Mucosa of gallbladder (tissue), 1 donor: ENCODE measurements around the gene ELMO3. TPM values are rescaled to one million over a fixed set of nuclear protein-coding genes. Genes with fewer than 3 reads are reported as not detected.

ENCODE experiments used
- DNase-seq: peaks from one replicate; pipeline ENCODE4 v3.0.0-alpha.2; 2020; ENCODE audit warnings: low spot score
- total RNA-seq: library from RNA; stranded (reverse); gene quantifications from one replicate; pipeline ENCODE4 v1.2.1, GENCODE V29; 2021
- donor health status: DM: no; HTN: no; CAD: no.

Gene ELMO3
- total RNA-seq, 1 donor from 2014 or later = 68.3 TPM

GRCh38 chr16:67242138-67242730 lies 43.3 kb downstream of the ELMO3 start:
- DNase-seq = no peak

- DNase-seq = no peak
These were observed 44.5 kb downstream of the ELMO3 start for GRCh38 chr16:67243481-67243880.

DNA sequence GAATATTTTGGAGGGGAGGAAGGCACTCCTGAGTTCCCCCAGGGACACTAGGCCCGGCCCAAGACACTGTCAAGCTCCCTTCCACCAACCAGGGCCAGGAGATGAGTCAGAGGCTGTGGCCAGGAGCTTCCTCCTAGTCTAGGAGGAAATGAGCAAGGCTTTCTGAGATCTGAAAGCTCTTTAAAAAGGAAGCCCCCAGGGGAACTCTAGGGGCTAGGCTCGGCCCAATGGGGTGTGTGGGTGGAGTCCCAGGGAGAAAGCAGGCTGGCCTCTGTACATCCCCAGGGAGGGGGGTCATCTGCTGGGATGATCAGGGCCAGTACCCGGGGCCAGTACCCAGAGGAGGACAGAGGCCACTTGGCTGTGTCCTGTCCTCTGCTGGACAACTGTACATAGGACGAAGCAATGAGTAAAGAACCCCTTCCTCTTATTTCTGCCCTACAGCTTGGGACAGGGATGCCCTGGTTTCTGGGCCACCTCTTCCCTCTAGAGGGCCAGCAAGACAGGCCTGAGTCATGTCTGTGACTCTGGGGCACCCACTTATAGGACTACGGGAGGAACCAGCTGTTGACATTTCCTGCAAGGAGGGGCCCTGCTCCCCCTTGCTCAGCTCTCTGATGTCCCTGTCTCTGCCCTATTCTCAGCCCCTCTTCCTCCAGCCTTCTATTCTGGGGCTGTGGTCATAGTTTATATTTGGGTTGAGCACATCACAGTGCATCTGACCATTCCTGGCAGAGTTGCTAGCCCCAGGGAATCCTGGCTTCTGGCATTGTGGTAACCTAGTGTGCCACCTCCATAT lies 45.7 kb downstream of the ELMO3 start:
- DNase-seq = peak; percentile 64

DNA sequence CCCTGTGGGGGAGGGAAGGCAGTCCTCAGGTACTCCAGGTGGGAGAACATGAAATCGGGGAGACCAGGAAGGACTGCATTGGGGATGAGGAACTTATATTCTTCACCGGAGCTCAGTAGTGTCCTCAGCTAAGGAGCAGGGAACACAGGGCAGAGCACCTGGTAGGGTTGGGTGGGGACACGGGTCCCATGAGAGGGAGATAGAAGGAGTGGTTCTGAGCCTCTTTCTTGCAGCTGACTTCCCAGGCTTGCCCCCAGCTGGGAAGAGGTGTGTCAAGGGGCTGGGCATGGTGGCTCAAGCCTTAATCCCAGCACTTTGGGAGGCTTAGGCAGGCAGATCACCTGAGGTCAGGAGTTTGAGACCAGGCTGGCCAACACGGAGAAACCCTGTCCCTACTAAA lies 46.3 kb downstream of the ELMO3 start:
- no peak for DNase-seq

DNA sequence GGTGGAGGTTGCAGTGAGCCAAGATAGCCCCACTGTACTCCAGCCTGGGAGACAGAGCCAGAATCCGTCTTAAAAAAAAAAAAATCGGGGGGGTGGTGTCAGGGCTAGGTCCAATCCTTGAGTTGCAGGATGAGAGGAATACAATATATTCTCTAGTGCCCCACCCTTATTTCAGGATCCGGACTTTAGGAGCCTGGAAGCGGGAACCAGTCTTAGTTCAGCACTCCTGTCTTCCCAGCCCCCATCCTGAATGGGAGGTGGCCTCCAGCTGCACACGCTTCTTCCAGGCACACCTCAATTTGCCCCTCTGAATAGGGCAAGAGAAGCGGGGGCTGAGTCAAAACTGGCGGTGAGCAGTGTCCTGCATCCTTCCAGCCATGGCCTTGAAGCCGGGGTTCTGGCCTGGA lies 46.7 kb downstream of the ELMO3 start:
- no peak for DNase-seq

GRCh38 chr16:67246081-67246755 lies 47.3 kb downstream of the ELMO3 start:
- DNase-seq = peak; percentile 66

DNA sequence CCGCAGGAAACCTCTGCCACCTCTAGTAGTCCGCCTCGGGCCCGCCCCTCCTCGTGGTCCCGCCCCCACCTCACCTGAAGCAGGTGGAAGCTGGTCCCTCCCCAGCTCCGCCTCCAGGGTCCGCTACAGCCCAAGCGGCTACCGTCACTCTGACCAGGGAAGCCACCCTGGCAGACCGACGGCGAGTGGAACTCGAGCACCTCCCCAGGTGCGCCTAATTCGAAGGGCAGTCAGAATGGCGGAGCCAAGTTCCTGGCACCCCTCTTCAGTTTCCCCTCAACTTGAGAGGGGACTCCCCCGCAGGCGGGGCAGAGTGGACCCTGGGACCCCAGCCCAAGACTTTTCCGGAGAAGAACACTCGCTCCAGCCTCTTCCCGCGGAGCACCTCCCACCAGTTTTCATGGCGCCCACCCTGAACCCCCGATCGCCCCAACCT lies 47.8 kb downstream of the ELMO3 start:
- peak; percentile 85 for DNase-seq

DNA sequence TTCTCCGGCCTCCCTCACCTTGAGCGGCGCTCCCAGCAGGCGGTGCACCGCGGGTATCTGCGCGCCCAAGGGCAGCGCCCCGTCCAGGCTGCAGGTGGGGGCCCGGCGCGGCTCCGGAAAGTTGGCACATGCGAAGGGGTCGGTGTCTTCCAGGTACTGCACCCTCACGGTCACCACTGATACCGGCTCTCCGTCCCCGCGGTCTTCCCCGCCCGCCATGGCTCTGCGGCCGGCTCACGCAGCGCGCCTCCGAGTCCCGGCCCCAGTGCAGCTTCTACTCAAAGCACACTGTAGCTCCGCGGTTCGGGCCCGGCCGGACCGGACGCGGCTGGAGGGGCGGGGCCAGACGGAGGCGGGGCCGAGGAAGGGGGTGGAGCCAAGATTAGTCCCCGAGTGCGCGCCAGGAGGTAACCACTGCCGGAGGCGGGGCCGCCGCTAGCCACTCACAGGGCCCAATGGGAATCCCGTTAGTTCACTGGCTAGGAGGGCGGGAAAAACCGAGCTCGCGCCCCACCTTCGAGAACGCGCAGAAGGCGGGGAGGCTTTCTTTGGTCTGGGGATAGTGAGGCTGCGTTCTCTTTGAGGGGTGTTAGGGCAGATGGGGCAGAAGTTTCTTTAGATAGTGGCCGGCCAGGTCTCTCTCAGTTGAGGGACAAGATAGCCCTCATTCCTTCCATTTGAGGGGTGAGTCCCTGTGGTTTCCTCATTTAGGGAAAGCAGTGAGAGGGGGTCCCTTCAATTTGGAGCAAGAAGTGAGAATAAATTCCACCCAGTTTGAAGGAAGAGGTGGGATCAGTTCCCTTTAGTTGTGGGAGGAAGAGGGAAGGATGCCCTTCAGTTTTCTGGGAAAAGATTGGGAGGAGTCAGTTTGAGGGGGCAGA lies 48.5 kb downstream of the ELMO3 start, which contains the start of gene FHOD1:
TSS of gene FHOD1 (minus strand) at position 290 of the 881 bp plus-strand sequence. CDS start at position 219, 71 bp downstream.
- peak; percentile 98 for DNase-seq

- no peak for DNase-seq
These were observed 49.1 kb downstream of the ELMO3 start for GRCh38 chr16:67248073-67248400.

- no peak for DNase-seq
These were observed 49.7 kb downstream of the ELMO3 start, which contains the start of gene SLC9A5 for GRCh38 chr16:67248401-67249177. TSS of gene SLC9A5 (plus strand) at chr16:67248979. CDS start at chr16:67249015, 36 bp downstream.

DNA sequence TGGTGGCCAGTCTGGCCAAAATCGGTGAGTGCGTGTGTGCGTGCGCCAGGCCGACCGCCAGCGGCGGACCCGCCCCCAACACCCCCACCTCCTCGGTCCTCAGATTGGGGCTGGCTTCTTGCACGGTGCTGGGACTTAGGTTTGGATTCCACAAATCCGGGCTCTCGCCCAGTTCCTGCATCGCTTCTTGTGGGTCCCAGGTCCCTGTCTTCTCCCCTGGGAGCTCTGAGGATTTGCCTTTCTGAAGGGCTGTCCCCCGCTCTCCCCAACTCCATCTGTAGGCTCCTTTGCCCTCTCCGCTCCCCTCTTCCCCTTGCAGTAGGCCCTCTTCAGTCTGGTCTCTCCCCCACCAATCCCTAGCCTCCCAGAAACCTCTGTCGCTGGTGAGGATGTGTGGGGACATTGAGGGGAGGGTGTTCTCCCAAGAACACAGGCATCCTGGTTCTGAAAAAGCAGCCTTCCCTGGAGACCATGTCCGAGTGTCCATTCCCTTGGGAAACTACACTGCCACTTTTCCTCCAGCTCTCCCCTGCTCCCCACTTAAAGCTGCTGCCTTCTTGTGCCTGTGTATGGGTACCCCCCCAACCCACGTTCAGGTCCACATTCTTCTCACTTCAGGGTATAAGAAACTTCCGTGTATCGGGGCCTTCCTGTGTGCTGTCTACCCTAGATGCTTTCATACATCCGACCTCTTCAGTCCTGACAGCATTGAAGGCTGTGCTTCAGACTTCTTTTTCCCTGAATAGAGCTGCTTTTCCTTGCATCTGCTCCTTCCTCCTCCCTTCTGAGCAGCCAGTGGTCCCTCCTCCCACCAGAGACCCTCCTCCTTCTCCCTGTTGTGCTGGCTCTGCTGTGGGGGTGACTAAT lies 50.5 kb downstream of the ELMO3 start:
- DNase-seq = no peak

DNA sequence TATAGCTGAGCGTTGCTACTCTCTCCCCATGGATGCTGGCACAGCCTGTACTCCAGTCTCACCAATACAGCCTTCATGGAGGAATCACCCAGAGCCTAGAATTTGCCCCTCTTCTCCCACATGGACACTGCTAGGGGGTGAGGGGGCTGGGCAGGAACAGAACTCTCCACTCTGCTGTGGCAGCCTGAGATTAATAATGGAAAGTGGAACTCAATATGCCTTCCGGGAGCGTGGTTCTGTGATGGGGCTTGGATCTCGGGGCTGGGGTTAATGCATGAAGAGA lies 51.1 kb downstream of the ELMO3 start:
- DNase-seq = no peak

GRCh38 chr16:67252609-67253497 lies 53.9 kb downstream of the ELMO3 start:
- no peak for DNase-seq

Other genes with a start within 250 kb of the ELMO3 start
- 5.2 TPM for gene CES3, start 237.9 kb upstream of the ELMO3 start, total RNA-seq
- gene CES4A, start 210.5 kb upstream of the ELMO3 start, total RNA-seq = 19.4 TPM
- gene CBFB, start 170.0 kb upstream of the ELMO3 start, total RNA-seq = 40.9 TPM
- gene PHAF1, start 89.2 kb upstream of the ELMO3 start, total RNA-seq = 14.2 TPM
- gene B3GNT9, start 48.1 kb upstream of the ELMO3 start, total RNA-seq = 14.1 TPM
- 38.2 TPM for gene TRADD, start 39.2 kb upstream of the ELMO3 start, total RNA-seq
- gene FBXL8, start 39.2 kb upstream of the ELMO3 start, total RNA-seq = 24.6 TPM
- gene HSF4, start 34.4 kb upstream of the ELMO3 start, total RNA-seq = 51.3 TPM
- 79.0 TPM for gene NOL3, start 28.6 kb upstream of the ELMO3 start, total RNA-seq
- gene MATCAP1, start 15.2 kb upstream of the ELMO3 start, total RNA-seq = 68.4 TPM
- gene EXOC3L1, start 9.0 kb upstream of the ELMO3 start, total RNA-seq = 3.2 TPM
- 54.9 TPM for gene E2F4, start 7.0 kb upstream of the ELMO3 start, total RNA-seq
- gene TMEM208, start 28.0 kb downstream of the ELMO3 start, total RNA-seq = 46.9 TPM
- gene FHOD1, start 48.4 kb downstream of the ELMO3 start, total RNA-seq = 46.4 TPM
- 3.2 TPM for gene SLC9A5, start 49.8 kb downstream of the ELMO3 start, total RNA-seq
- gene PLEKHG4, start 80.4 kb downstream of the ELMO3 start, total RNA-seq = 6.7 TPM
- 0.37 TPM for gene KCTD19, start 127.6 kb downstream of the ELMO3 start, total RNA-seq
- 2.1 TPM for gene LRRC36, start 127.7 kb downstream of the ELMO3 start, total RNA-seq
- 12.3 TPM for gene TPPP3, start 194.4 kb downstream of the ELMO3 start, total RNA-seq
- 23.2 TPM for gene ZDHHC1, start 217.3 kb downstream of the ELMO3 start, total RNA-seq
- gene HSD11B2, start 232.0 kb downstream of the ELMO3 start, total RNA-seq = 29.1 TPM